Astrocyte (in vitro differentiated cells and primary cell): Measurements from ENCODE around the gene CHST13. TPM values are rescaled to one million over a fixed set of nuclear protein-coding genes. Genes with fewer than 3 reads are reported as not detected.

Source experiments
- DNase-seq: peaks from one replicate; pipeline ENCODE4 v3.0.0-alpha.2; 2010; ENCODE audit warnings: low read depth
- FAIRE-seq: peaks from 2 replicates; lab custom pipeline; 2011; peaks lifted over from hg19 to GRCh38; lab: Jason Lieb, UNC
- H2AFZ ChIP-seq: 2 replicates; pipeline ENCODE4 v1.6.0; 2012; ENCODE audit warnings: low read depth, low read length, inconsistent platforms
- H3K27ac ChIP-seq: 2 replicates; pipeline ENCODE4 v1.5.1; 2011; ENCODE audit warnings: low read depth, low read length, inconsistent platforms
- H3K27me3 ChIP-seq: 2 replicates; pipeline ENCODE4 v1.6.0; 2011; ENCODE audit warnings: low read length, inconsistent platforms; ENCODE audit not compliant: insufficient read depth
- H3K36me3 ChIP-seq: 2 replicates; pipeline ENCODE4 v1.5.1; 2011; ENCODE audit warnings: low read length, inconsistent platforms; ENCODE audit not compliant: insufficient read depth
- H3K4me1 ChIP-seq: 2 replicates; pipeline ENCODE4 v1.5.1; 2011; ENCODE audit warnings: low read length, inconsistent platforms; ENCODE audit not compliant: insufficient read depth
- H3K4me2 ChIP-seq: 2 replicates; pipeline ENCODE4 v1.6.0; 2012; ENCODE audit warnings: low read length, inconsistent platforms
- H3K4me3 ChIP-seq: 2 replicates; pipeline ENCODE4 v1.5.1; 2011; ENCODE audit warnings: low read depth, mild to moderate bottlenecking, low read length, inconsistent platforms; ENCODE audit not compliant: insufficient read depth
- H3K79me2 ChIP-seq: 2 replicates; pipeline ENCODE4 v1.6.0; 2012; ENCODE audit warnings: mild to moderate bottlenecking, low read length, inconsistent platforms; ENCODE audit not compliant: insufficient read depth
- H3K9ac ChIP-seq: 2 replicates; pipeline ENCODE4 v1.6.0; 2012; ENCODE audit warnings: mild to moderate bottlenecking, low read length, inconsistent platforms
- H3K9me3 ChIP-seq: 2 replicates; pipeline ENCODE4 v1.5.1; 2012; ENCODE audit warnings: low read depth, mild to moderate bottlenecking, low read length, inconsistent platforms; ENCODE audit not compliant: insufficient read depth
- H4K20me1 ChIP-seq: 2 replicates; pipeline ENCODE4 v1.6.0; 2012; ENCODE audit warnings: low read length, inconsistent platforms; ENCODE audit not compliant: insufficient read depth
- H3K27ac Mint-ChIP-seq: one replicate; pipeline ENCODE4 v1.8.0; 2021; ENCODE audit warnings: mild to moderate bottlenecking, mixed read lengths; ENCODE audit not compliant: unreplicated experiment
- H3K27me3 Mint-ChIP-seq: one replicate; pipeline ENCODE4 v1.8.0; 2021; ENCODE audit warnings: low read depth, mixed read lengths; ENCODE audit not compliant: unreplicated experiment
- H3K36me3 Mint-ChIP-seq: one replicate; pipeline ENCODE4 v1.8.0; 2021; ENCODE audit warnings: low read depth, mixed read lengths; ENCODE audit not compliant: unreplicated experiment
- H3K4me1 Mint-ChIP-seq: one replicate; pipeline ENCODE4 v1.8.0; 2021; ENCODE audit warnings: low read depth, mixed read lengths; ENCODE audit not compliant: unreplicated experiment
- H3K4me3 Mint-ChIP-seq: one replicate; pipeline ENCODE4 v1.8.0; 2021; ENCODE audit warnings: mild to moderate bottlenecking, moderate library complexity, mixed read lengths; ENCODE audit not compliant: unreplicated experiment
- H3K9me3 Mint-ChIP-seq: one replicate; pipeline ENCODE4 v1.8.0; 2021; ENCODE audit warnings: mild to moderate bottlenecking, mixed read lengths; ENCODE audit not compliant: unreplicated experiment
- EZH2 ChIP-seq: IDR thresholded peaks from 2 replicates; pipeline ENCODE4 v1.6.1; 2012; ENCODE audit warnings: mild to moderate bottlenecking, low read length, inconsistent platforms; ENCODE audit not compliant: insufficient read depth
- total RNA-seq: library from RNA; stranded (reverse); gene quantifications from 2 replicates; pipeline ENCODE4 v1.2.1, GENCODE V29; 2021
- TF ChIP-seq, protein P1 (sequence below): IDR thresholded peaks from 2 replicates; pipeline ENCODE4 v1.5.1; 2011; ENCODE audit warnings: low read depth, mild to moderate bottlenecking, inconsistent platforms, low read length, moderate library complexity; ENCODE audit not compliant: insufficient read depth

Gene CHST13
- total RNA-seq, 1 donor from 2014 or later: not detected

DNA sequence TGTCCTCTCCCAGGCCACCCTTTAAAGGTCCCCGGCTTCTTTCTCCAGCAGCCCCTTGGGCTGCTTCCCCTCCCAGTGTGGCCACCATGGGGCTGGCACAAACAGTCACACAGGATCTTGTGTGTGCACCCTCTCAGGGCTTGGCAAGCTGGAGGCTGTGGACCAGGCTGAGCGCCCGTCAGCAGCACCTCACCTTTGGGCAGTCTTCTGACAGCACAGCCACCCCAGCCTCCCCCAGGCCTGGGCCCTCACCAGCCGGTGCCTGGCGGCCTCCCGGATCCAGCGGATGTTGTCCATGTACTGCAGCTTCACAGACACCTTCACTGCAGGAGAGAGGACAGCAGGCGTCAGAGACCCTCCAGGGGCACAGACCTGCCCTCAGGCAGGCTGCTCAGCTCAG lies 28.2 kb upstream of the CHST13 start:
- no peak overlapping the region for H3K9ac ChIP-seq
- no peak overlapping the region for H3K27ac ChIP-seq
- no peaks in the 10 kb centered on the region for H3K36me3 ChIP-seq
- Mint-ChIP-seq H3K27me3 (peaks cover 17% of the 10 kb centered on the region), H3K36me3 (no peaks in the 10 kb centered on the region), H3K27ac (no peak overlapping the region), H3K4me1 (no peaks in the 10 kb centered on the region), H3K9me3 (no peaks in the 10 kb centered on the region), H3K4me3 (no peak overlapping the region)
- H3K4me1 ChIP-seq: no peaks in the 10 kb centered on the region
- H3K79me2 ChIP-seq: no peaks in the 10 kb centered on the region
- peaks cover 2% of the 10 kb centered on the region for H3K27me3 ChIP-seq
- DNase-seq (no peak), FAIRE-seq (no peak)
- H2AFZ ChIP-seq: no peak overlapping the region
- no peak overlapping the region for H3K4me3 ChIP-seq
- H4K20me1 ChIP-seq: no peaks in the 10 kb centered on the region
- no peaks in the 10 kb centered on the region for H3K9me3 ChIP-seq
- TF ChIP-seq EZH2: no peak
- TF ChIP-seq, protein P1, sequence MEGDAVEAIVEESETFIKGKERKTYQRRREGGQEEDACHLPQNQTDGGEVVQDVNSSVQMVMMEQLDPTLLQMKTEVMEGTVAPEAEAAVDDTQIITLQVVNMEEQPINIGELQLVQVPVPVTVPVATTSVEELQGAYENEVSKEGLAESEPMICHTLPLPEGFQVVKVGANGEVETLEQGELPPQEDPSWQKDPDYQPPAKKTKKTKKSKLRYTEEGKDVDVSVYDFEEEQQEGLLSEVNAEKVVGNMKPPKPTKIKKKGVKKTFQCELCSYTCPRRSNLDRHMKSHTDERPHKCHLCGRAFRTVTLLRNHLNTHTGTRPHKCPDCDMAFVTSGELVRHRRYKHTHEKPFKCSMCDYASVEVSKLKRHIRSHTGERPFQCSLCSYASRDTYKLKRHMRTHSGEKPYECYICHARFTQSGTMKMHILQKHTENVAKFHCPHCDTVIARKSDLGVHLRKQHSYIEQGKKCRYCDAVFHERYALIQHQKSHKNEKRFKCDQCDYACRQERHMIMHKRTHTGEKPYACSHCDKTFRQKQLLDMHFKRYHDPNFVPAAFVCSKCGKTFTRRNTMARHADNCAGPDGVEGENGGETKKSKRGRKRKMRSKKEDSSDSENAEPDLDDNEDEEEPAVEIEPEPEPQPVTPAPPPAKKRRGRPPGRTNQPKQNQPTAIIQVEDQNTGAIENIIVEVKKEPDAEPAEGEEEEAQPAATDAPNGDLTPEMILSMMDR: no peak
- no peak overlapping the region for H3K4me2 ChIP-seq

DNA sequence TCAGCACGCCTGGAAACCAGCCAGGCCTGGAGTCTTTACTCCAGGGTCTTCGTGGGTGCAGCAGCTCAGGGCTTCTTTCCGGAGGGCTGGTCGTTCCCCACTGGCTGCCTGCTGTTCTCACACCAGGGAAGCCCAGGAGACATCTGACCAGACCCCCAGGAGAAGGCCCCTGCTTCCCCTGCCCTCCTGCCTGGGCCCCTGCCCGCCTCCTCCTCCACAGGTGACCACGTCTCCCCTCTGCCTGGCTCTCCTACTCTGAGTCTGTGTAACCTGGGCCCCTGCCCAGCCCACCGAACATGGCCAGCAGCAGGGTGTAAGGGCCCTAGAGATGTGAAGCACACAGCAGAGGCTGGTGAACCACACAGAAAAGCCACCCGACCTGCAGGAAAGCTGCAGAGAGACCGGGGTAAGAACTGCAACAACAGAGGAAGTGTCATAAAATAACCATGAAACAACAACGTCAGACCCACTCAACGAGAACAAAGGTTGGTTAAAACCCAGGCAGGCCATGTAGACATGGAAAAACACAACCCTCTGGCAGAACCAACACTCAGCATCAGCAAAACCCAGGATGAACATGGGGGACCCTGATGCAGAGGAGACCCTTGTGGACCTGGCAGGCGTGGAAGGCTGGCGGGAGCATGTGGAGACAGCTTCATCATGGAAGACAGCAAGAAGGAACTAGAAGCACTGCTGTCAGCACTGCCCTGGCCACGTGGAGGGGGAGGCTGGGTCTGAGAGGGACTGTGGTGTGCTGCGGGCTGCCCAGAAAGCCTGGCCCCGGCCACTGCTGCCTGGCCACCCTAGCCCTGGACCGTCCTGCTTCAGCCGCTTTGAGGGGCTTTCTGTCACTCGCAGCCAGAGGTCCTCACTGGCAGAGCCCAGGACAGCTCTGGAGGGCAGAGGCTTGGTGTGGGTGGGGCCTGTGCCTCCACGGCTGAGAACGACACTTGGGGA lies 26.8 kb upstream of the CHST13 start:
- Histone ChIP-seq H3K4me2 (no peak overlapping the region), H2AFZ (no peak overlapping the region), H3K4me3 (no peak overlapping the region), H3K36me3 (no peaks in the 10 kb centered on the region), H3K9me3 (no peaks in the 10 kb centered on the region), H3K27me3 (peaks cover 2% of the 10 kb centered on the region), H3K79me2 (no peaks in the 10 kb centered on the region), H3K9ac (no peak overlapping the region), H3K4me1 (no peaks in the 10 kb centered on the region), H3K27ac (no peak overlapping the region), H4K20me1 (no peaks in the 10 kb centered on the region)
- FAIRE-seq (no peak), DNase-seq (no peak)
- Mint-ChIP-seq H3K4me1 (no peaks in the 10 kb centered on the region), H3K27ac (no peak overlapping the region), H3K9me3 (no peaks in the 10 kb centered on the region), H3K27me3 (peaks cover 9% of the 10 kb centered on the region), H3K36me3 (no peaks in the 10 kb centered on the region), H3K4me3 (no peak overlapping the region)
- TF ChIP-seq EZH2: no peak
- TF ChIP-seq, protein P1: no peak

DNA sequence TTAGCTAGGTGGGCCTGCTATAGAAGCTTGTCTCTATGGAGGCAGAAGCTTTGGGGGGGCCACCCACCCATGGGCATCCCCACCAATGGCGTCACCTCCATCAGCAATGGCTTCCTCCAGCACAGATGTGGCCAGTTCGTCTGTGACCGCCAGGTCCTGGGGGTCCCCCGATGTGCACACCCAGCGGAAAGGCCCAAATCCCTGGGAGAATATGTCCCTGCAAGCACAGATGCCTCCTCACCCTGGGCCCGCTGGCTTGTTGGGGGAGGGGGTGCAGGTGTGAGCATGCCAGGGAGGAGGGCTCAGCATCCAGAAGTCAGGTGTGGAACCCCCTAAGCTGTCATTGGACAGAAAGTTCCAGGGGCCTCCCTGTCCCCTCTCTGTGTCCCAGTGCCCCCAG lies 26.0 kb upstream of the CHST13 start:
- no peak for FAIRE-seq
- no peaks in the 10 kb centered on the region for H3K36me3 ChIP-seq

More for the DNA sequence above, 26.0 kb upstream of the CHST13 start:
- Histone ChIP-seq H3K4me3 (no peak overlapping the region), H2AFZ (no peak overlapping the region), H3K27me3 (peaks cover 2% of the 10 kb centered on the region), H4K20me1 (no peaks in the 10 kb centered on the region), H3K9me3 (no peaks in the 10 kb centered on the region), H3K79me2 (no peaks in the 10 kb centered on the region), H3K27ac (no peak overlapping the region), H3K9ac (no peak overlapping the region), H3K4me1 (no peaks in the 10 kb centered on the region), H3K4me2 (no peak overlapping the region)
- no peak overlapping the region for H3K4me3 Mint-ChIP-seq
- TF ChIP-seq, protein P1: no peak
- no peak for TF ChIP-seq EZH2
- no peaks in the 10 kb centered on the region for H3K9me3 Mint-ChIP-seq
- DNase-seq: no peak
- H3K4me1 Mint-ChIP-seq: no peaks in the 10 kb centered on the region
- no peaks in the 10 kb centered on the region for H3K36me3 Mint-ChIP-seq
- no peak overlapping the region for H3K27ac Mint-ChIP-seq
- H3K27me3 Mint-ChIP-seq: peaks cover 9% of the 10 kb centered on the region
